Measurements from ENCODE around the gene IFFO2.

DNA sequence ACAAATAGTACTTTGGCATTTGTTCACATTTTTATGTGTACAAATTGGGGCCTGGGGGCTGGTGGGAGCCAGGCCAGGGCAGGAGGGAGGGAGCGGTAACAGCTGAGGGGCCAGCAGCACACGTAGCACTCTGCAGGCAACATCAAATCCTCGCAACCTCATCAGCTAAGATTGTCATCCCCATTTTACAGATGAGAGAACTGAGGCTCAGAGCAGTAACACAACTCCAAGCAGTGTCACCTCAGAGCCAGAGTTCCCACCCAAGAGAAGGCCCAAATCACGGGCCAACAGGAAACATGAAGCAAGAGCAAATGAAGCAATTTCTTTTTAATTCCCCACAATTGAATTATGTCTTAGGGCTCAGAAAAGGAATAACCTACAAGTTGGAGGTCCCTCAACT, 14.1 kb downstream of the IFFO2 start:
- no peak for TF ChIP-seq EP300 (IDR thresholded peaks at IDR 0.05; ENCODE audit: borderline replicate concordance)
- TF ChIP-seq, protein P1, sequence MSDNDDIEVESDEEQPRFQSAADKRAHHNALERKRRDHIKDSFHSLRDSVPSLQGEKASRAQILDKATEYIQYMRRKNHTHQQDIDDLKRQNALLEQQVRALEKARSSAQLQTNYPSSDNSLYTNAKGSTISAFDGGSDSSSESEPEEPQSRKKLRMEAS (IDR thresholded peaks at IDR 0.05) = no peak
- no peak for TF ChIP-seq NFIC (IDR thresholded peaks at IDR 0.05)
- TF ChIP-seq YY1 (IDR thresholded peaks at IDR 0.05; ENCODE audit: low read depth) = no peak
- no peak for TF ChIP-seq TAF1 (IDR thresholded peaks at IDR 0.05; ENCODE audit: low read depth)
- no peak for TF ChIP-seq RAD21 (IDR thresholded peaks at IDR 0.05; ENCODE audit: low read depth)

All from Ishikawa (cell line).